Transverse colon (tissue), 4 donors: ENCODE data around the gene DYNC1LI1. TPM values are rescaled to one million over a fixed set of nuclear protein-coding genes. Genes with fewer than 3 reads are reported as not detected.

Source experiments
- DNase-seq: peaks from one replicate; pipeline ENCODE4 v3.0.0-alpha.2; 2019
- H3K27ac ChIP-seq, 4 donors: fragments of 200-600 bp; sonication (generic); 2 replicates each; pipeline ENCODE4 v1.5.1; 2016 to 2018; ENCODE audit warnings: inconsistent platforms in 4 of 4
- H3K27me3 ChIP-seq: fragments of 200-600 bp; sonication (generic); 2 replicates; pipeline ENCODE4 v1.5.1; 2017; ENCODE audit warnings: inconsistent platforms
- H3K36me3 ChIP-seq, 4 donors: fragments of 200-600 bp; sonication (generic); 2 replicates each; pipeline ENCODE4 v1.5.1; 2017 to 2019; ENCODE audit warnings: inconsistent platforms in 4 of 4
- H3K4me1 ChIP-seq, 4 donors: fragments of 200-600 bp; sonication (generic); 2 replicates each; pipeline ENCODE4 v1.5.1; 2017 to 2020; ENCODE audit warnings: inconsistent platforms in 4 of 4
- H3K4me3 ChIP-seq, 4 donors: fragments of 200-600 bp; sonication (generic); 1 replicate in 1 of 4; 2 replicates in 3 of 4; pipeline versions ENCODE4 v1.5.1 to v1.6.1; 2017 to 2019; ENCODE audit warnings: inconsistent platforms in 4 of 4
- H3K9me3 ChIP-seq, 2 donors: fragments of 200-600 bp; sonication (generic); 2 replicates each; pipeline ENCODE4 v1.5.1; 2017 to 2019; ENCODE audit warnings: inconsistent platforms in 2 of 2
- EP300 ChIP-seq: sonication (generic); formaldehyde crosslinking; IDR thresholded peaks from one replicate; pipeline ENCODE4 v1.6.1; 2017; ENCODE audit warnings: antibody characterized with exemption, low read depth
- POLR2A ChIP-seq: fragments of 450-650 bp; IDR thresholded peaks from one replicate; pipeline ENCODE4 v1.6.1; 2016; ENCODE audit warnings: antibody characterized with exemption, mild to moderate bottlenecking, moderate library complexity
- POLR2AphosphoS5 ChIP-seq, 3 donors: sonication (generic); formaldehyde crosslinking; IDR thresholded peaks; one replicate each; pipeline ENCODE4 v1.6.1; 2016; ENCODE audit warnings: antibody characterized with exemption in 3 of 3
- WGBS, 2 donors: methylation state at CpG; one replicate each; pipeline ENCODE4 v1.1.5; 2018; ENCODE audit warnings: low coverage in 1 of 2; 5-methylcytosine and 5-hydroxymethylcytosine counted together
- in situ Hi-C, 4 donors: fragments of 200-750 bp; cut with MboI; loops; one replicate each; pipeline versions ENCODE4 v1.15.0 to v1.15.1; 2017; ENCODE audit warnings: low sequenced_read_pairs in 3 of 4, low pct_ligation_motif_present in 1 of 4, low pct_unique_long_range_greater_than_20kb in 1 of 4
- intact Hi-C: fragments of 100-400 bp; cut with DNase I; formaldehyde crosslinking; loops from one replicate; pipeline ENCODE4 v1.15.1; 2023; ENCODE audit warnings: low total_unique reads
- small RNA-seq, 4 donors: library from RNA; depleted of rRNA; stranded (forward); fragments of <200 nt; gene quantifications; one replicate each; pipeline ENCODE3, GENCODE V24; 2016
- total RNA-seq, 4 donors: library from RNA; depleted of rRNA; stranded (reverse); fragments of >200 nt; gene quantifications; one replicate each; pipeline ENCODE4 v1.1.0, GENCODE V29; 2016
- TF ChIP-seq, protein P1 (sequence below), 5 experiments: fragments of 200-600 bp in 3 of 5; fragments of 450-650 bp in 2 of 5; sonication (generic) in 3 of 5; IDR thresholded peaks; 1 replicate in 2 of 5; 2 replicates in 3 of 5; pipeline ENCODE4 v1.5.1; 2016 to 2017; ENCODE audit warnings: antibody characterized with exemption in 5 of 5, inconsistent platforms in 3 of 5, mild to moderate bottlenecking in 2 of 5, moderate library complexity in 1 of 5

Gene DYNC1LI1
- total RNA-seq, 4 donors from 2014 or later: 2.4 to 25.9 (median 12.1) TPM

DNA sequence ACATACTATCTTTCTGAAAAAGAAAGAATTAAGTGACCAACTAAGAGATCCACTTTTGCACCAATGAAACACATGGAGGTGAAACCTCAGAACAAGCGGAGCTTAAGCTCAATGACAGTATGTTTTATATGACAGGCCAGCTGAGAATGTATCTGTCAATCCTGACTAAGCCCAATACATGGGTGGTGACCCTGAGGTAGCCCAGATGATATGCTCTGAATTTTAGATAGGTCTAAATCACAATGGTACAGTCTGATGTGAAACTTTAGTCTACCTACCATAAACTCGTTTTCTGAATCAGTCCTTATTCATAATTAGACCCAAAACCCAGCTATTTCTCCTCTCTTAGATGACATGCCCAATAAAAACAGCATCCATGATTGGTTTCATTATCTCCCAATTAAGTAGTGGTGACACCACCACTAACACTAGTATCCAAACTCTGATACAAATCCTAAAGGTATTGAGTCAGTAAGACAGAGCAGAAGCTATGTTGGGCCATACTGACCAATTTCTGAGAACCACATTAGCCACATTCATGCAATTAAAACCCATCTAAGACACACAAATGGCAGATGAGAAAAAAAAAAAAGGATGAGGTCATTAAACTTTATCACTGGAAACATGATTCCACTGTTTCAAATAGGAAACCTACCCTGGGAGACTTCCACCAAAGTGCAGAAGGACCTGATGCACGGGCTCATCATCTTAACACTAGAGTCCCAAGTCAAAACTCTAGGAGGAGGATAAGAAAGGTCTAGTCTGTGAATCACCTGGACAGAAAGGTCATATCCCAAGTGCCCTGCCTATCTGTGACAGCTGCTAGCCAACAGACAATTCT, 88.6 kb downstream of the DYNC1LI1 start:
- intact Hi-C loops (no loop called here), in situ Hi-C loops (no loop called here)
- Histone ChIP-seq H3K9me3 (no peaks in the 10 kb centered on the region), H3K27me3 (no peaks in the 10 kb centered on the region), H3K36me3 (peaks cover 0 to 24% (median 5%) of the 10 kb centered on the region in 4 donors), H3K4me3 (no peak overlapping the region), H3K4me1 (no peaks in the 10 kb centered on the region), H3K27ac (no peak overlapping the region)
- DNase-seq: no peak
- 93 to 100% methylated on average over 3 of the region's 3 CpGs for WGBS, 2 donors
- TF ChIP-seq EP300 (no peak), POLR2AphosphoS5 (IDR thresholded peaks at IDR 0.05) (no peak), POLR2A (no peak)
- TF ChIP-seq, protein P1, sequence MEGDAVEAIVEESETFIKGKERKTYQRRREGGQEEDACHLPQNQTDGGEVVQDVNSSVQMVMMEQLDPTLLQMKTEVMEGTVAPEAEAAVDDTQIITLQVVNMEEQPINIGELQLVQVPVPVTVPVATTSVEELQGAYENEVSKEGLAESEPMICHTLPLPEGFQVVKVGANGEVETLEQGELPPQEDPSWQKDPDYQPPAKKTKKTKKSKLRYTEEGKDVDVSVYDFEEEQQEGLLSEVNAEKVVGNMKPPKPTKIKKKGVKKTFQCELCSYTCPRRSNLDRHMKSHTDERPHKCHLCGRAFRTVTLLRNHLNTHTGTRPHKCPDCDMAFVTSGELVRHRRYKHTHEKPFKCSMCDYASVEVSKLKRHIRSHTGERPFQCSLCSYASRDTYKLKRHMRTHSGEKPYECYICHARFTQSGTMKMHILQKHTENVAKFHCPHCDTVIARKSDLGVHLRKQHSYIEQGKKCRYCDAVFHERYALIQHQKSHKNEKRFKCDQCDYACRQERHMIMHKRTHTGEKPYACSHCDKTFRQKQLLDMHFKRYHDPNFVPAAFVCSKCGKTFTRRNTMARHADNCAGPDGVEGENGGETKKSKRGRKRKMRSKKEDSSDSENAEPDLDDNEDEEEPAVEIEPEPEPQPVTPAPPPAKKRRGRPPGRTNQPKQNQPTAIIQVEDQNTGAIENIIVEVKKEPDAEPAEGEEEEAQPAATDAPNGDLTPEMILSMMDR (IDR thresholded peaks at IDR 0.05): no peak

DNA sequence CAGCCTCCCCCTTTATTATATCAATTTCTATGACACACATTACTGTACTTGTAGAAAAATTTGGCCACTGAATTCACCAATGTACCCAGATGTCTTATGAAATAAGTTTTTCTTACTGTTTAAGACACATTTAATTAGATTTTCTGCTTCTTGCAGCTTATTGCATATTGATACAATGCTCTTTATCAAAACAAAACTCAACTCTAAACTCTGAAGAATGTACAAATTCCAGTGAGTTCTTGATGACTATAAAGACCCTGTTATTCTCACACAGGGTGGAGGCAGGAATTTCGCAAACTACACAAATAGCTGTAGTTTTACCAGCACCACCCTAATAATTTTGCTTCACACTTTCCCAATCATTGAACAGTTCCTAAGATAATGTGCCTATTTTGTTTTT, 90.1 kb downstream of the DYNC1LI1 start:
- in situ Hi-C loops: no loop called here
- TF ChIP-seq POLR2AphosphoS5 (IDR thresholded peaks at IDR 0.05) (no peak), EP300 (no peak), POLR2A (no peak)
- TF ChIP-seq, protein P1 (IDR thresholded peaks at IDR 0.05): no peak
- H3K27ac ChIP-seq: no peak overlapping the region
- no peaks in the 10 kb centered on the region for H3K27me3 ChIP-seq
- DNase-seq: no peak
- peaks cover 0 to 16% (median 2%) of the 10 kb centered on the region in 4 donors for H3K36me3 ChIP-seq
- no peak overlapping the region for H3K4me3 ChIP-seq
- 38 to 97% methylated on average over 1 of the region's 1 CpG for WGBS, 2 donors
- intact Hi-C loops: no loop called here
- no peaks in the 10 kb centered on the region for H3K4me1 ChIP-seq
- H3K9me3 ChIP-seq: no peaks in the 10 kb centered on the region

Small RNA genes lying within 50 kb of the gene (small RNA-seq; reads per million reads assigned to genes)
- 0 to 0.28 (median 0) reads per million in 4 donors for gene MIR548AY

Other genes with a start within 250 kb of the DYNC1LI1 start
- gene CMTM7, start 179.0 kb downstream of the DYNC1LI1 start, total RNA-seq: 10 to 100 TPM in 2 of 4 donors, 1 to 10 TPM in 2; 3.4 to 16.0 (median 7.1) TPM
- 10 to 100 TPM; 13.8 to 68.9 (median 43.6) TPM for gene CMTM6, start 68.0 kb downstream of the DYNC1LI1 start, total RNA-seq
- 10 to 100 TPM; 13.8 to 34.6 (median 25.2) TPM for gene CNOT10, start 114.3 kb upstream of the DYNC1LI1 start, total RNA-seq
- not detected for gene TRIM71, start 247.1 kb upstream of the DYNC1LI1 start, total RNA-seq